DMS 273 treated with DMSO at 0.1 percent for 48 hours (cell line): ENCODE data around the gene DPAGT1.
"Not testable (repeated sequence)": the region's sequence is repeated elsewhere in the genome, so short reads cannot be mapped to it uniquely, and the experiment has no call there.

ENCODE experiments used
- DNase-seq: peaks from one replicate; lab custom pipeline; 2025; lab: John Stamatoyannopoulos, UW

Gene DPAGT1

DNA sequence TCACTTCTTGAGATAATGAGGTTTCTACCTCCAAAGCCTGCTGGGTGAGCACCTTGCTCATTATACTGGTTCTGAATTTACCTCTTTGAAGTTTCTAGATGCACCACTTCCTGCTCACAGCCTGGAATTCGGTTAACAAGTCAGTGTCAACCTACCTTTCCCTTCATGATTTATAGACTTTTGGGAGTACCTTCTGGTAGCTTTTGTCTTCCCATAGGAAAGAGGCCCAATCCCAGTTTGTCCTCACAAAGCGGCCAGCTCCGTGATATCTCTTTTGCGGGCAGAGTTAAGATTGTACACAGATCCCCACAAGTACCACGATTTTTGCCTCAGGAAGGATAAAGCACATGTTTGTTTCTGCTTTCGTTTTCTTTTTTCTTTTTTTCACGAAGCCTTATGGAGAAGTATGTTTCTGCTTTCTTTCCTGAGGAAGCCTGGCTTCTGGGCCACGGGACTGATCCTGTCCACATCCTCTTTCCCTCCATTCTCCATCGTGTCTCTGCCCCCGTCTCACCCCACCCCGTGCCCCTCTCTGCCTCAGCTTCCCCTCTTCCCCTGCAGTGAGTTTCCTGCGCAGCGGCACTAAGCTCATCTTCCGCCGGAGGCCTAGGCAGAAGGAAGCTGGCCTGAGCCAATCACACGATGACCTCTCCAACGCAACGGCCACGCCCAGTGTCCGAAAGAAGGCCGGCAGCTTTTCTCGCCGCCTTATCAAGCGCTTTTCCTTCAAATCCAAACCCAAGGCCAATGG, 14.0 kb upstream of the DPAGT1 start:
- DNase-seq: no peak

DNA sequence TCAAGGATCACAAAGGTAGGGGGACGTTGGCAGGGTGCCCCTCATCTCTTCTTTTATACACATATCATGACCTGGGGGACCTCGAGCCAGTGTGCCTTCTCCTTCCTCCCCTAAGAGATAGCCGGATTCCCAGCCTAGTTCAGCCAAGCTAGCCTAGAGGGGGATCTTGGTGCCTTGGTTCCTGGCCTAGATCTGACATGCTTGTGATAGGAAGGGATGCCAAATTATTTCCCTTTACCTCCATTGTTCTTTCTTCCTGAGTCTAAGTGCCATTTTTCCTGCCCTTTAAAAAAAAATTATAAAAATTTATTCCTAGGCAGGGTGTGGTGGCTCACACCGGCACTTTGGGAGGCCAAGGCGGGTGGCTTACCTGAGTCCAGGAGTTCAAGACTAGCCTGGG, 12.7 kb upstream of the DPAGT1 start:
- DNase-seq: no peak

DNA sequence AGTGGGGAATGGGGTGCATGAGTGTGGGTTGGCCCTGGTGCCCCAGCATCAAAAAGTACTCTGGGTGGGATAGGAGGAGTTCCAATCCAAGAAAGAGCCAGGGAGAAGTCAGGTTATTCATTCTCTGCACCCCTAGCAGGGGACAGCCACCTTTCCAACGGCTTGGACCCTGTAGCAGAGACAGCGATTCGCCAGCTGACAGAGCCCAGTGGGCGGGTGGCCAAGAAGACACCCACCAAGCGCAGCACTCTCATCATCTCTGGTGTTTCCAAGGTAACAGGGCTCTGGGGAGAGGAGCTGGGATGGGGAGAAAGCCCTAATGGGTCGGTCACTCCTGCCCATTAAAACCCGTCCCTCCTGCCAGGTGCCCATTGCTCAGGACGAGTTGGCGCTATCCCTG, 12.1 kb upstream of the DPAGT1 start:
- no peak for DNase-seq

DNA sequence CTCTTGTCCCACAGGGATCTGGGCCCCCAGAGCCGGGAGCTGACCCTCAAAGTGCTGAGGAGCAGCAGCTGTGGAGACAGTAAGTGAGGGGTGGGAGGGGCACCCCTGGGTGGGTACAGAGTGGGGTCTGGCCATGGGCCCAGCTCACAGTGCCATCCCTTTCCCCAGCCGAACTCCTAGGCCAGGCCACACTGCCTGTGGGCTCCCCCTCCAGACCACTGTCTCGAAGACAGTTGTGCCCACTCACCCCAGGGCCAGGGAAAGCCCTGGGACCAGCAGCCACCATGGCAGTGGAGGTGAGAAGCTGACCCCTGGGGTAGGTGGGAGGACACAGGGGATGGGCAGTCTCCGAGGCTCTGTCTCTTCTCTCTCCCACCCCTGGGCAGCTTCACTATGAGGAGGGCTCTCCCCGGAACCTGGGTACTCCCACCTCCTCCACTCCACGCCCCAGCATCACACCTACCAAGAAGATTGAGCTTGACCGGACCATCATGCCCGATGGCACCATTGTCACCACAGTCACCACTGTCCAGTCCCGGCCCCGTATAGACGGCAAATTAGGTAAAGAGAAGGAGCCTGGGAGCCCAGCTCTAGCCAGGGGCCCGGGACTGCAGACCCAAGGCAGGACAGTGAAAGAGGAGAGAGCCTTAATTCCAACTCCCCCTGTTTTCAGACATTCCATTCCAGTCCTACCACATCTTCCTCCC, 10.8 kb upstream of the DPAGT1 start:
- no peak for DNase-seq

DNA sequence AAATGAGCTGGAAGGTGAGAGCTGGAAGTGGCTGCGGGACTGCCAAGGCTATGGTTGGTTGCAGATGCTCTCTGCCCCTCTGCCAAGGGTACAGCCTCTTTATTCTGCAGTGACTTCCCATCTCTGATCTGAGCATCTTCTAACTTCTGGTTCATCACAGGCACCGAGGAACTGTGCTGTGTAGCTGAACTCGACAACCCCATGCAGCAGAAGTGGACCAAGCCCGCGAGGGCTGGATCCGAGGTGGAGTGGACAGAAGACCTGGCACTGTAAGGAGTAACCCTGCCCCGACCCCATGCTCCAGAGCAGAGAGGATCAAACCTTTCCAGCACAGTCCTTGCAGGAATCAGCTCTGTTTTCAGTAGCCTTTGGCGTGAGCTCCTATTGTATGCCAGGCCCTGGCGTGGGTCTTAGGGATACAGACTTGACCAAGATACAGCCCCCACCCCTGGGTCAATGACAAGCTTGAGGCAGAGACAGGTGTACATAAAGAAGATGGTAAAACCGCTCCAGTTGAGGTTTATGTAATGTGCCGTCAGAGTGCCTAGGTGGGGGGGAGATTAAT, 9.8 kb upstream of the DPAGT1 start:
- DNase-seq: no peak

DNA sequence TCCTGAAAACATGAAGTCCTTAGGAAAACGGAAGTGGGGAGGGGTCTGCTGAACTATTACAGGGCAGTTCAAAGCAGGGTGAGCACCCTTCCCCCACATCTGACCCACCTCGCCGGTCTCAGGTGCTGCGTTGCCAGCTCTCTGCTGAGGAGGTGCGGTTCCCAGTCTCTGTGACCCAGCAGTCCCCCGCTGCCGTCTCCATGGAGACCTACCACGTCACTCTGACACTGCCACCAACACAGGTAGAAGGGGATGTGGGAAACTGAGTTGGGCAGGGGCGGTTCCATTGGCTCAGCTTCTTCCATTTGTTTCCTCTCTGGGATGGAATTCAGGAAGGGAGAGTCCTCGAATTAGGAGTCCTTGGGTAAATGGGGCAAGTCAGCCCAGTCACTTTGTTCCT, 8.8 kb upstream of the DPAGT1 start:
- DNase-seq: no peak

DNA sequence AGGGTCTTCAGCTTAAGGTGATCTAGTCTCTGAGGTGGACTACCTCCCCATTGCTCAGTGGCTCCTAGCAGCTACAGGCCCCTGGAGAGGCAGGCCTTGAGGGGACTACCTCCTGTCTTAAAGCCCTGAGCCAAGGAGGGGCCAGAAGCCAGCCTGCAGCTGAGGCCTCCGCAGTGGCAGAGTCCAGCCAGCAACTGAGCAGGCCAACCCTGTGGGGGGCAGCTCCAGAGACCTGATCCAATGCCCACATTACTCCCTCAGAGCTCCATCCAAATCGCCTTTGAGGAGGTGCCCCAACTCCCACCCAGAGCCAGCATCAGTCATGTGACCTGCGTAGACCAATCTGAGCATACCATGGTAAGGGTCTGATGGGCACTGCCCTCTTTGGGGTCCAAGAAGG, 8.2 kb upstream of the DPAGT1 start:
- DNase-seq: no peak

DNA sequence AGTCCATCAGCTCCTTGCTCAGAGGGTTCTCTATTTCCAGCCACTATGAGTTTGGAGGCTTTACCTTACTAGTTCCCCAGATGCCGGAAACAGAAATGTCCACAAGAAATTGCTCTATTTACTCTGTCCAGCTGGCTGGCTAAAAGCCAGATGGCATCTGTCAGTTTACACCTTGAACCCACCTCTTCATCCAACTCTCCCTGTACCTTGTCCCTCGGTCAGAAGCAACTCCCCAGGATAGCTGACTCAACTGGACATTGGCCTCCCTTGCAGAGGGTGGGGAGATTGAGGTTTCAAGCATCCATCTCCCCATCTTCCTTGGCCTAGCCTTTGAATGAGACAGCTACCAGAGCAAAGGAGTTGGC, 7.2 kb upstream of the DPAGT1 start:
- DNase-seq: no peak

DNA sequence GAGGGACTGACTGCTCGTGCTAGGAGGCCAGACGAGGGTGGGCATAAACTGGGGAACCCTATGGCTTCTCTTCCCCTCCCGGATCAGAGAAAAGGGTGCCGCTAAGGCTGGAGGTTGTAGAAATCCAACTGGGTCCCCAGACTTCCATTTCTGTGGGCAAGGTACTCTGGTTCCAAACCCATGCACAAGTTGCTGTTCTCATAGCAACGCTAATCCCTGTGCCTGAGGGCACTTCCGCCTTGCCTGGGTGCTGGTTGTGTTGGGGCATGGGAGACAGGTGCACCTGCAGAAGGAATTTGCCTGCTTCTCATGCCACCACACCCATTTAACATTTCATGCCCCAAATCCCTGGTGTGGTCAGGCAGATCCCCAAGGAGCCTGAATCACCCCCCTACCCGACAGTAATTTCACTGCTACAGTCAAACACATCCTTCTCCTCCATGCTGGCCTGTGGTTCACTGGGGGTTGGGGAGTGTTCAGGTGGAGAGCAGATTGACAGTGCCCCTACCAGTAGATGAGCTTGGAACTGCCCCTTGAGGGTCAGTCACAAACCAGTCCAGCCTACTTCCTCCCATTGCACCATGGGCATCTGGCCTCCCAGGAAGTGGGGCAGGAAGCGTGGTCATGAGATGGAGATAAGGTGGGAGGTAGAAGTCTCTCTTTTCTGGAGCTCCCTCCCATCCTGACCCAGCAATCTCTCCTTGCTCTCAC, 6.6 kb upstream of the DPAGT1 start:
- no peak for DNase-seq

DNA sequence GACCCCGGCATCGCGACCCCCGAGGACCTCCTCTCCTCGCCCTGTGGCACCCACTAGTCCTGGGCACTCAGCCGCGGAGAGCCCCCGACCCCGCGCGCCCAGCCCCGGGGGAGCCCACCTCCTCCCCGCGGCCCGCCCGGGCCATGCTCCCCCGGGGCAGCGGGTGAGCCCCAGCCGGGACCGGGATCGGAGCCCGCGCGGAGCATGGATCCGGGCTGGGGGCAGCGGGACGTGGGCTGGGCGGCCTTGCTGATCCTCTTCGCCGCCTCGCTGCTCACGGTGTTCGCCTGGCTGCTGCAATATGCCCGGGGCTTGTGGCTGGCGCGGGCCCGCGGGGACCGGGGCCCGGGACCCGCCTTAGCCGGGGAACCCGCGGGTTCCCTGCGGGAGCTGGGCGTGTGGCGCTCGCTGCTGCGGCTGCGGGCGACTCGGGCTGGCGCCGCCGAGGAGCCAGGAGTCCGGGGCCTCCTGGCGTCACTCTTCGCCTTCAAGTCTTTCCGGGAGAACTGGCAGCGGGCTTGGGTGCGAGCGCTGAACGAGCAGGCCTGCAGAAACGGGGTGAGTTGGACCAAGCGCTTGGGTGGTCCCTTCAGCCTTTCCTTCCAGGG, 6.0 kb upstream of the DPAGT1 start:
- no peak for DNase-seq

DNA sequence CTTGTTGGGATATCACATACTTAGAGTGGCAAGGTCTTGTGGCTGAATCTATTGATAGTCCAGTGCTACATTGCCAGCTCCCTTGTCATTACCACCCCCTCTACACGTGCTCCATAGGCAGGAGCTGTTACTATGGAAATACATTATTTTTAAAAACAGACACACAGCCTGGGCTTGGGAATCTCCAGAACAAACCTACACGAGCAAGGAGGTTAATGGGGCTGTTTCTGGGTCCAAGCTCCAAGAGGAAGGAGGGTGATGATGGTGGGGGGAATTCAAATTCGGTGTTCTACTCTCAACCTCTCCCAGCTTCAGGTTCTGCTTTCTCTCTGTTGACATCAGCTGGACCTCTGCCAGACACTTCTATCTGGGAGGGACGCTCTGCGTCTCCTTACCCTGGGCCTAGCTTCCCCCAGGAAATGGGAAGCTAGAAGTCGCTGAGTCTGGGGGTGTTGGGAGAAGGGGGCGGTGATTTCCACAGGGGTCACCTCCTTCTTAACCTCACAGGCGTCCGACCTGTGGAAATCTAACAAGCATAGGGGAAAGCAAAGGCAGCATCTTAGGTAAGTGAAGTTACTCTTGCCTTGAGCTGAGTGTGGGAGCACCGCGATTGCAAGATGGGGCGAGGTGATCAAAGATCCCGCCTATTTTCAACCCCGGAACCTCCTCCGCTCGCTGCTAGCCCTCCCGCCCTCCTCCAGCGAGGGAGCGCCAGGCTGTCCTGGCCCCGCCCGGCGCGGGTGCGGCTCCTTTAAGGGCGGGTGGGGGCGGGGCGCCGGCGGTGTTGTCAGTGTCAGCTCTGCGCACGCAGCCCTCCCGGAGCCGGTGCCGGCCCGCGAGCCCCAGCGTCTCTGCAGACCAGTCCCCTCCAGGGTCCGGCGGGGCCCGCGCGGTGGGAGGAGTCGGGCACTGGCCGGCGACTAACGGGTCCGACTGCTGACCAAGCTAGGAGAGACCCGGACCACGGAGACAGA, 5.2 kb upstream of the DPAGT1 start, which contains the start of gene C2CD2L:
Gene C2CD2L, plus strand, starts transcription at position 781 of the 974 bp plus-strand sequence. CDS start 398 bp downstream, outside the sequence.
- peak; percentile 56 for DNase-seq

DNA sequence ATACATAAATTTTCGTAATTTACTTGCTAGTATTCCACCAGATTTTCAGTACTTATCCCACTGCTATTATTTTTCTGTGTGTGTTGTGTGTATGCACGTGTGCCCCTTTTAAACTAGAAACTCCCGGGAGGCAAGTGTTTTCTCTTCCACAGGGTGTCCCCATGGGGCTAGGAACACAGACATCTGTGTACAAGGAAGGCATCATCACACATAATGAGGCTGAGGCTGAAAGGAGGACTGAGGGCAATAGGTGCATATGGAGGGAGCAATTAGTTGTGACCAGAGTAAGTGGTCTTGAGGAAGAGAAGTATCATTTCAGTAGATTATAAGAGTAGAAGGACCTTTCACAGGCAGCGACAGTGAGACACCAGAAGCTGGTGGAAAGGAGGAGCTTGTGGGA, 2.1 kb upstream of the DPAGT1 start:
- DNase-seq: peak; percentile 24

DNA sequence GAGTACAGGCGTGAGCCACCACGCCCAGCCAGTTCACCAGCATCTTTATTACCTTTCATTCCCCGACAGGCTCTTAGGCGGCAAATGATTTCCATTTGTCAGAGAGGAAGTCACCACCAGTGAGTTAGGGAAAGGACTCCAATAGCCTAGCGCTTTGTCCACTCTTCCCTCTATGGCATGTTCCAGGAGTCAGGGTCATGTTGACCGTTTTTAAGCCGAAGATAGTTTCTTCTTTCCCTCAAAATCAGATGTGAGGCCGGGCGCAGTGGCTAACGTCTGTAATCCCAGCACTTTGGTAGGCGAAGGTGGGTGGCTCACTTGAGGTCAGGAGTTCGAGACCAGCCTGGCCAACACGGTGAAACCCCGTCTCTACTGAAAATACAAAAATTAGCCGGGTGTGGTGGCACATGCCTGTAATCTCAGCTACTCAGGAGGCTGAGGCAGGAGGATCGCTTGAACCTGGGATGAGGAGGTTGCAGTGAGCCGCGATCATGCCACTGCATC, 1.6 kb upstream of the DPAGT1 start:
- not testable (repeated sequence) for DNase-seq

DNA sequence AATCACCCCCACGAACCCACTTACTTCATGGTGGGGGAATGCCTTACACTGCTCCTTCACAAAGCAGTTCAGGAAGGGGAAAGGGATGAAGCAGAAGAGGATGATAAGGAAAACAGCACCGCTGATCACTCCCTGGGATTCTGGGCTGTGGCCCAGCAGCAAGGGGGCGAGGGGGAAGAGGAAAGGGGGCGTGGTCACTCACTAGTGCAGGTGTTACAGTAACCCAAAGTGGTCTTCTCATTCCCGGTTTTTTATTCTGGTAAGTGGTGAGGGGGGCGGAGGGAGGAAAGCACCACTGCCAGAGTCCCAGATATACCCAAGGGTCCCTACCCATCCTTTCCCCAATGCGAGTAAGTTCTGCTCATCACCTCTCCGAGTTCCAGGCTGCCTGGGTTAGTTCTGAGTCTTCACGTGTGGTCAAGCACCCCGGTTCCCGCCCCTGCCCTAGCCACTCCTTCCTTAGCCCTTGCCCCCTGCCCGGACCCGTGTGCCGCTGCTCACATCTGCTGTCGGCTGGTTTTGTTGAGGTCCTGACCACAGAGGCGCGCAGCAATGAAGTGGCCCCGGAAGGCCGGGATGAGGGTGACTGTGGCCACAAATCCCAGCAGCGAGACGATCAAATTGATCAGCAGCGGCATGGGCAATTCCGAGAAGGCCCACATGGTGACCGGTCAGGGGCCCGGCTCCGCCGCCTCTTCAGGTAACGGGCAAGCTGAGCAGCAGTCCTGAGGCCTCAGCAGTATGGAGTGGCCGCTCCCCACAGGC, 477 bp downstream of the DPAGT1 start:
- no peak for DNase-seq

DNA sequence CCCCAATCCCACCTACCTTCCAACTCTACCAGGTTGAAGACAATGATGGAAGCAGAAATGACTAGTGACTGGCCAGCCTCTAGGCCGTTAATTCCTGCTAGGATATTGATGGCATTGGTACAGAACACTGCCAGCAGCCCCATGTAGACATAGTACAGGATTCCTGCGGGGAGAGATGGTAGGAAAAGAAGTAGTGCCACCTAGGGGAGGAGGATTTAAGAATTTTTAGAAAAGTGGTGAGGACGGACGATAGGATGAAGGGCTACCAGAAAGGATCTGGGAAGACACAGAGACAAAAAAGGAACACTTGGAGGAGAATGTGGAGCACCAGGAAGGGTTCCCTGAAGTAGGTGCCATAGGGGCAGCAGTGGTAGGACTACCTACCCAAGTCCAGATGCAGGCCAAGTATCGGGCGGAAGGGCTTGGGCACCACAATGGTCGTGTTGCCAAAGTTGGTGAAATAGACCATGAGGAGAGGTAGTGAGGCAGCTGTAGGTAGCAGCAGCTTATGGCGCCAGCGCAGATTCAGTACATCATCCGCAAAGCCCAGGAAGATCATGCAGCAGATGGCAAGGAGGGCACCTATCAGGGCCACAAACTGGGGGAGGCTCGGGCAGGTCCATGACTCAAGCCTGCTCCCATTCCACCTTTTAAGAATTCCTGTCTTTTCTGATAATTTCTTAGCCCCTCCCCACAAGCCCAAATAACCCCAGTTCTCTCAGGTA, 1.2 kb downstream of the DPAGT1 start:
- DNase-seq: peak; percentile 9

DNA sequence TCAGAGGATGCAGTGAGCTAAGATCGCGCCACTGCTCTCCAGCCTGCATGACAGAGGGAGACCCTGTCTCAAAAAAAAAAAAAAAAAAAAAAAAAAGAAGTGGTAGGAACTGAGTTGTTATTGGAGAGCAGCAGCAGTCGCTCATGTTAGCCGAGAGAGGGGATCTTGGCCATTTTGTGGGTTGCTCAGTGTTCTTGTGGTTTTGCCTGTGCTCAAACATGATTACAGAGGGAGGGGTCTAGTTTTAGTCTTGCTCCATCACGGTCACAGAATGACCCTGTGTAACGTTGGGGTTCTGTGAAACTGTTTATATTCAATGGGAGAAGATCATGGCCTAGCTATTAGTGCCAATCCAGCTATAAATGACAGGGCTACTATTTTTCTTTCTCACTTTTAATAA, 1.9 kb downstream of the DPAGT1 start:
- DNase-seq: no peak

DNA sequence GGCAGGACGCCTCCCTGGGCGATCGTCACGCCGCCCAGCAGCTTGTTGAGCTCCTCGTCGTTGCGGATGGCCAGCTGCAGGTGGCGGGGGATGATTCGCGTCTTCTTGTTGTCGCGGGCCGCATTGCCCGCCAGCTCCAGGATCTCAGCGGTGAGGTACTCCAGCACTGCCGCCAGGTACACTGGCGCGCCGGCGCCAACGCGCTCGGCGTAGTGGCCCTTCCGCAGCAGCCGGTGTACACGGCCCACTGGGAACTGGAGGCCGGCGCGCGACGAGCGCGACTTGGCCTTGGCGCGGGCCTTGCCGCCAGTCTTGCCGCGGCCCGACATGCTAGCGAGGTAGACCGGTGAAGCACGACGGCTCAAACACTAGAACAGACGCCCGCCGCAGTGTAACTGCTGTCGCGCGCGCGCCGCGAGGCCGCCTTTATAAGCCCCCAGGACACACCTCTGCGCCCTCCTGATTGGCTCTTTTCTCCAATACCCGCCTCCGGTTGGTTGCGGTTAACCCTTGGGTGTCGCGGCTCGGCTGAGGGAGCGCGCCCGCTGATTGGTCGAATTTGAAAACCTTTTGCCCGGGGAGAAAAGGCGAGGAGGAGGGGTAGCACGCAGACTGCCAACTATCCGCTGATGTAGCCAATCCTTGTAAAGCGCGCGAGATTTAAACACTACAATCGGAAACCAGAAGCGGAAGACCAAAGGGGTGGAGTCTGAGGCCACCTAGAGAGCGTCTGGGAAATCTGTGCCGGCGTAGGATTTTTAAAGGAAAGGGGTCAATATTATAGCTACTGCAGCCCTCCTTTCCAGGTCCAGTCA, 6.4 kb downstream of the DPAGT1 start:
- DNase-seq: peak; percentile 91

DNA sequence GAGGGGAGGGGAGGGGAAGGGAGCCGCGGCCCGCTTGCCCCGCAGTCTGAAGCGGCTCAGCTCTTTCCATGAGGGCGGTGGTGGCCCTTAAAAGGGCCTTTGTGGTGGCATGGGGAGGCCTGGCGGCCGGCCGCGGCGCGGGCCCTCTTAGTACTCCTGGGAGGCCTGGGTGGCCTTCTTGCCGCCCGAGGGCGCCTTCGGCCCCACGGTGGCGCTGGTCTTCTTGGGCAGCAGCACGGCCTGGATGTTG, 6.9 kb downstream of the DPAGT1 start:
- DNase-seq: no peak
